ENCODE measurements around the gene PIM1. TPM values are rescaled to one million over a fixed set of nuclear protein-coding genes. Genes with fewer than 3 reads are reported as not detected.
"Not testable (repeated sequence)": the region's sequence is repeated elsewhere in the genome, so short reads cannot be mapped to it uniquely, and the experiment has no call there.

Gene PIM1
- total RNA-seq, 2 donors from 2014 or later = 4.8 to 35.3 TPM

DNA sequence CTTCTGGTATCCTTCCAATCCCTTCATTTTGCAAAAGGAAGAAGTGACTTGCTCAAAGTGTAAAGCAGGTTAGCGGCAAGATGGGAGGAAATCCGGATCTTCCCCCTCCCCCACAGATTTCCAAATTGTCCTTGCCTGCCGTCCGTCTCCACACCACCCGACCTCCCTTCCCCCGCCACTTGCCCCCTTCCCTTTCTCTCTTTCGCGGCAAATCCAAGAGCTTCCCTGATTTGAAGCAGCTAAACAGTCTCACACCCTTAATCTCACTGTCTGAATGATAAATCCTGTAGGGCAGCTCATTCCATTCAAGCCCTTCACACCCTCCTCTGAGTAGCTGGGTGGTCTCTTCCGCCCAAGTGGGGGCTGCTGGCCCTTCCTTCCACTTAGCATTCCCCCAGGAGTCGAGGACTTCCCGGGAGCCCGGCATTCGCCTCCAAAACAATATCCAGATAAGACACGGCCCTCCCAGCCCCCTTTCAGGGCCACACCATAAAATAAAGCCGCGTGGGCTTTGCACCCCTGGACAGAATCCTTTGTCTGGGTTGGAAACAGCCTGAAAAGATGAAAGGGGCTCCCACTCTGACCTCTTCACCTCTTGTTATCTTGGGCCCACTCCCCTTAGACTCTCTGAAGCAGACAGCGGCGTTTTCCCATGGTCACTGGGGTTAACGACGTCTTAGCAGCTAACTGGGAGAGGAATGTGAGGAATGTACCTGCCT, 44.0 kb upstream of the PIM1 start:
- DNase-seq (ENCODE audit: low spot score) = no peak
- 42% methylated on average over 20 of the region's 20 CpGs for WGBS
- no peak for TF ChIP-seq POLR2A (IDR thresholded peaks at IDR 0.05)
- no peak for TF ChIP-seq POLR2AphosphoS5 (IDR thresholded peaks at IDR 0.05)
- TF ChIP-seq, protein P1, sequence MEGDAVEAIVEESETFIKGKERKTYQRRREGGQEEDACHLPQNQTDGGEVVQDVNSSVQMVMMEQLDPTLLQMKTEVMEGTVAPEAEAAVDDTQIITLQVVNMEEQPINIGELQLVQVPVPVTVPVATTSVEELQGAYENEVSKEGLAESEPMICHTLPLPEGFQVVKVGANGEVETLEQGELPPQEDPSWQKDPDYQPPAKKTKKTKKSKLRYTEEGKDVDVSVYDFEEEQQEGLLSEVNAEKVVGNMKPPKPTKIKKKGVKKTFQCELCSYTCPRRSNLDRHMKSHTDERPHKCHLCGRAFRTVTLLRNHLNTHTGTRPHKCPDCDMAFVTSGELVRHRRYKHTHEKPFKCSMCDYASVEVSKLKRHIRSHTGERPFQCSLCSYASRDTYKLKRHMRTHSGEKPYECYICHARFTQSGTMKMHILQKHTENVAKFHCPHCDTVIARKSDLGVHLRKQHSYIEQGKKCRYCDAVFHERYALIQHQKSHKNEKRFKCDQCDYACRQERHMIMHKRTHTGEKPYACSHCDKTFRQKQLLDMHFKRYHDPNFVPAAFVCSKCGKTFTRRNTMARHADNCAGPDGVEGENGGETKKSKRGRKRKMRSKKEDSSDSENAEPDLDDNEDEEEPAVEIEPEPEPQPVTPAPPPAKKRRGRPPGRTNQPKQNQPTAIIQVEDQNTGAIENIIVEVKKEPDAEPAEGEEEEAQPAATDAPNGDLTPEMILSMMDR (IDR thresholded peaks at IDR 0.05) = no peak
- Histone ChIP-seq H3K27me3 (replicated peaks; ENCODE audit: insufficient read depth) (no peaks in the 10 kb centered on the region), H3K27ac (no peak overlapping the region), H3K4me1 (replicated peaks) (no peaks in the 10 kb centered on the region), H3K9me3 (no peaks in the 10 kb centered on the region), H3K4me3 (no peak overlapping the region), H3K36me3 (no peaks in the 10 kb centered on the region)
- intact Hi-C loops (cut with DNase I) = no loop called here

DNA sequence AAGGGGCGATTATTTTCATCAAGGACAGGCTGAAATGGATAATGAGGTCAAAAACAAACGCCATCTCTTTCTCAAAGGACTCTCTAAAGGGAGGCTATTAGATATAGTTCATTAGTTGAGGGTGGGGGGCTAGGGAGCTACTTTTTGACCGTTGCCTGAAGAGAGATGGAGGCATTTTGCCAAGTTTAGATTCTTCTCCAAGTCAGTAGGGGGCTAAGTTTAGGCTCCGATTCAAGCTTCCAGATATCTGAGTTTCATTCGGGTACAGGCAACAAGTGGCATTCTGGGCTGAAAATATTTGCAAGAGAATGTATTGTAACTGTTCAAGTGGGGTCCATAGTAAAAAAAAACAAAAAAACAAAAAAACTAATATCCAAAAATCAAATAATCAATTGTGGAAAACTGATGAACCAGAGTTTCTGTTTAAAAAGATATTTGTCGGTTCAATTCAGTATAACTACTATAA, 43.4 kb upstream of the PIM1 start:
- no peaks in the 10 kb centered on the region for H3K4me1 ChIP-seq (replicated peaks)
- H3K9me3 ChIP-seq = no peaks in the 10 kb centered on the region
- intact Hi-C loops (cut with DNase I) = no loop called here
- TF ChIP-seq POLR2AphosphoS5 (IDR thresholded peaks at IDR 0.05) (no peak), POLR2A (IDR thresholded peaks at IDR 0.05) (no peak)
- TF ChIP-seq, protein P1 (IDR thresholded peaks at IDR 0.05) = no peak
- no peaks in the 10 kb centered on the region for H3K36me3 ChIP-seq
- 65% methylated on average over 6 of the region's 6 CpGs for WGBS
- DNase-seq (ENCODE audit: low spot score) = no peak
- no peaks in the 10 kb centered on the region for H3K27me3 ChIP-seq (replicated peaks; ENCODE audit: insufficient read depth)
- H3K27ac ChIP-seq = no peak overlapping the region
- H3K4me3 ChIP-seq = no peak overlapping the region

DNA sequence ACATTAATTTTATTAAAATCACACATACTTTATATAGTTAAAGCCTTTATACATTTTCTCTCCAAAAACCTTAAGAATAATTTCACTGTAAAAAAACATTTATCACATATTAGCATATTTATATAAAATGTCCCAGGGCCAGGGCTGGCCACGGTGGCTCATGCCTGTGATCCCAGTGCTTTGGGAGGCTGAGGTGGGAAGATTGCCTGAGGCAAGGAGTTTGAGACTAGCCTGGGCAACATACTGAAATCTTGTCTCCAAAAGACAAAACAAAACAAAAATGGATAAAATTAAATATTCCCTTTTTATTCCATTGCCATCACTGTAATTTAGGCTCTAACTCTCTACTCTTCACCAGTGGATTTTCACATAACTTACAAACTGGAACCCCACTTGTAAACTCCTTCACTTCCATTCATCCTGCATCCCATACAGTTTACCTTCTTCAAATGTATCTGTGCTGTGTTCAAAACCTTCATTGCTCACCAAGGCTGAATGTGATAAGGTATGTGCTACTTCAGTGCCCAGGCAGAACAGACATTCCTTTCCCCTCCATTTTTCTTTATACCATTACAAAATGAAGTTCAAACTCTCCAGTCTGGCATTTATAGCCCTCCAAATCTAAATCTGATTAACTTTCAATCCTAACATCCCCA, 42.9 kb upstream of the PIM1 start:
- no peaks in the 10 kb centered on the region for H3K4me1 ChIP-seq (replicated peaks)
- H3K27me3 ChIP-seq (replicated peaks; ENCODE audit: insufficient read depth) = no peaks in the 10 kb centered on the region
- TF ChIP-seq POLR2A (IDR thresholded peaks at IDR 0.05) = no peak
- TF ChIP-seq, protein P1 (IDR thresholded peaks at IDR 0.05) = no peak
- no peak for TF ChIP-seq POLR2AphosphoS5 (IDR thresholded peaks at IDR 0.05)
- intact Hi-C loops (cut with DNase I) = no loop called here
- H3K4me3 ChIP-seq = no peak overlapping the region
- WGBS = 54% methylated on average over 1 of the region's 1 CpG
- H3K9me3 ChIP-seq = no peaks in the 10 kb centered on the region
- no peak overlapping the region for H3K27ac ChIP-seq
- DNase-seq (ENCODE audit: low spot score) = no peak
- no peaks in the 10 kb centered on the region for H3K36me3 ChIP-seq

DNA sequence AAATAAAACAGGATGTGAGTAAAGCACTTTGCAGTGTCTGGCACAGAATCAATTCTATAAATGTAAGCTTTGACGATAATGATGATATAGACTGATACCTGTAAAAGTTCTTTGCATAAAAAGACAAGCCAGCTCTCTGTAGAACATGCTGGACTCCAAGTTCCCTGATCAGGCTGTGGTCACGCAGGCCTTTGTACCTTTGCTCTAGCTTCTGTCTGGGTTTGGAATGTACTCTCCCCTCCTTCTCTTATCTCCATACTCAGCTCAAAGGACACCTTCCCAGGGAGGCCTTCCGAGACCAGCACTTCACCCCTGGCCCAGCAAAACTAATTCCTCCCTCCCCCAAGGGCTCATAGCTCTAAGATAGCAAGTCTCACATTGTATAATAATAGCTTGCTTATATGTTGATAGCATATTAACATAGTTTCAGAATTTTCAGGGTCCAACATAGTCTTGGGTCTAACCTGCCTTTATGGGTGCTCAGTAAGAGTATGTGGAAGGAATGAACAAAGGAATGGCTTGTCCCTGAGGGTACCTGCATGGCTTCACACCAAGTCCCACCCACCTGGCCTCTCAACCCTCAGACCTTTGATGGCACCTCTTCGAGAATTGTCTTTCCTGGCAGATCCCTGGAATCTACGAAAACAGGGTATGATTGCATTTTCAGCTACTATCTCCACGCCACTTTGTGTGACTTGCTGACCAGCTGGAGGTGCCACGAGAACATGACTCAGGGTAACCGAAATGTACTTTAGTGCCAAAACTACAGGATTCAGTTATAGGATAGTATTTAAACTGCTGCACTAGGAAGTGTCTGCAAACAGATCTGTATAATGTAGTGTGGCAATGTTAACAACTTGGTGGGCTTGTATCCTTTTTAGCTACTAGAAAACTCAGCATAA, 41.7 kb upstream of the PIM1 start:
- WGBS = 78% methylated on average over 8 of the region's 8 CpGs
- Histone ChIP-seq H3K9me3 (no peaks in the 10 kb centered on the region), H3K4me3 (no peak overlapping the region), H3K36me3 (no peaks in the 10 kb centered on the region), H3K27me3 (replicated peaks; ENCODE audit: insufficient read depth) (no peaks in the 10 kb centered on the region), H3K4me1 (replicated peaks) (no peaks in the 10 kb centered on the region), H3K27ac (peak overlapping the region in 1 of 2 donors; percentile 10)
- no peak for DNase-seq (ENCODE audit: low spot score)
- intact Hi-C loops (cut with DNase I) = no loop called here
- TF ChIP-seq POLR2A (IDR thresholded peaks at IDR 0.05) (no peak), POLR2AphosphoS5 (IDR thresholded peaks at IDR 0.05) (no peak)
- TF ChIP-seq, protein P1 (IDR thresholded peaks at IDR 0.05) = no peak

DNA sequence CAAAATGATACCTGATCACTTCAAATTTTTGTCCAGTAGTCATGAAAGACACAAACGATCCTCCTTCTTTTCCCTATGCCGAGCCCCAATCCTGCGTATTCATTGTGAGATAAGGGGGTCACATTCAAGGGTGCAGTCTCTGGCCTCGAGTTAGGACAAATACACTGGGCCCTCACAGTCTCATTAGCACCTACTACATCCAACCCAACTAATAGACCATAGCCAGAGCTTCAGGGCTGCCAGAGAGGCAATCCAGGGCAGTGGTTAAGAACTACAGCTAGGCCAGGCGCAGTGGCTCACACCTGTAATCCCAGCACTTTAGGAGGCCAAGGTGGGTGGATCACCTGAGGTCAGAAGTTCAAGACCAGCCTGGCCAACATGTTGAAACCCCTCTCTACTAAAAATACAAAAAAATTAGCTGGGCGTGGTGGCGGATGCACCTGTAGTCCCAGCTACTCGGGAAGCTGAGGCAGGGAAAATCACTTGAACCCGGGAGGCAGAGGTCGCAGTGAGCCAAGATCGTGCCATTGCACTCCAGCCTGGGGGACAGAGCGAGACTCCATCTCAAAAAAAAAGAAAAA, 41.0 kb upstream of the PIM1 start:
- 90% methylated on average over 12 of the region's 12 CpGs for WGBS
- DNase-seq (ENCODE audit: low spot score); H3K27me3 ChIP-seq (replicated peaks; ENCODE audit: insufficient read depth); H3K9me3 ChIP-seq; H3K4me1 ChIP-seq (replicated peaks); H3K27ac ChIP-seq; intact Hi-C loops (cut with DNase I); H3K36me3 ChIP-seq; H3K4me3 ChIP-seq: not testable (repeated sequence)

Measured in prostate gland (tissue), 2 donors.